Activated naive CD8-positive, alpha-beta T cell treated with anti-CD3 and anti-CD28 coated beads, Interleukin-2, amount 10 ng/mL, durations not matched to agents 7 days and 5 days (primary cell): Measurements from ENCODE around the gene DOCK8. TPM values are rescaled to one million over a fixed set of nuclear protein-coding genes. Genes with fewer than 3 reads are reported as not detected.
A peak's percentile ranks its signal among the peaks of the same experiment; 100 is the strongest.

Experiments
- ATAC-seq: fragments of 150-1000 bp; cut with Tn5 transposase; one replicate; pipeline ENCODE4 v1.10.0; 2021; ENCODE audit warnings: low read depth, moderate library complexity
- POLR2A ChIA-PET: fragments of 350-600 bp; sonication (Branson Sonifier 250); formaldehyde crosslinking; loops from one replicate; lab custom pipeline; 2021; ENCODE audit warnings: antibody characterized with exemption; lab: Charles Lee
- DNase-seq: peaks from one replicate; pipeline ENCODE4 v3.0.0; 2021
- H3K27ac Mint-ChIP-seq: one replicate; pipeline ENCODE4 v1.8.0; 2022; ENCODE audit warnings: mild to moderate bottlenecking, mixed read lengths
- H3K27me3 Mint-ChIP-seq: one replicate; pipeline ENCODE4 v1.8.0; 2022; ENCODE audit warnings: mild to moderate bottlenecking, moderate library complexity, mixed read lengths
- H3K36me3 Mint-ChIP-seq: one replicate; pipeline ENCODE4 v1.8.0; 2021; ENCODE audit warnings: mild to moderate bottlenecking, mixed read lengths
- H3K4me1 Mint-ChIP-seq: one replicate; pipeline ENCODE4 v1.8.0; 2021; ENCODE audit warnings: mixed read lengths
- H3K4me3 Mint-ChIP-seq: one replicate; pipeline ENCODE4 v1.8.0; 2022; ENCODE audit warnings: mild to moderate bottlenecking, moderate library complexity, mixed read lengths
- H3K9me3 Mint-ChIP-seq: one replicate; pipeline ENCODE4 v1.8.0; 2021; ENCODE audit warnings: mixed read lengths
- total RNA-seq, 2 experiments: library from RNA; stranded (reverse); gene quantifications; one replicate each; pipeline ENCODE4 v1.2.3, GENCODE V29; 2021

DOCK8 gene
- total RNA-seq, 2 experiments from 2014 or later, result 318 to 319 TPM

DNA sequence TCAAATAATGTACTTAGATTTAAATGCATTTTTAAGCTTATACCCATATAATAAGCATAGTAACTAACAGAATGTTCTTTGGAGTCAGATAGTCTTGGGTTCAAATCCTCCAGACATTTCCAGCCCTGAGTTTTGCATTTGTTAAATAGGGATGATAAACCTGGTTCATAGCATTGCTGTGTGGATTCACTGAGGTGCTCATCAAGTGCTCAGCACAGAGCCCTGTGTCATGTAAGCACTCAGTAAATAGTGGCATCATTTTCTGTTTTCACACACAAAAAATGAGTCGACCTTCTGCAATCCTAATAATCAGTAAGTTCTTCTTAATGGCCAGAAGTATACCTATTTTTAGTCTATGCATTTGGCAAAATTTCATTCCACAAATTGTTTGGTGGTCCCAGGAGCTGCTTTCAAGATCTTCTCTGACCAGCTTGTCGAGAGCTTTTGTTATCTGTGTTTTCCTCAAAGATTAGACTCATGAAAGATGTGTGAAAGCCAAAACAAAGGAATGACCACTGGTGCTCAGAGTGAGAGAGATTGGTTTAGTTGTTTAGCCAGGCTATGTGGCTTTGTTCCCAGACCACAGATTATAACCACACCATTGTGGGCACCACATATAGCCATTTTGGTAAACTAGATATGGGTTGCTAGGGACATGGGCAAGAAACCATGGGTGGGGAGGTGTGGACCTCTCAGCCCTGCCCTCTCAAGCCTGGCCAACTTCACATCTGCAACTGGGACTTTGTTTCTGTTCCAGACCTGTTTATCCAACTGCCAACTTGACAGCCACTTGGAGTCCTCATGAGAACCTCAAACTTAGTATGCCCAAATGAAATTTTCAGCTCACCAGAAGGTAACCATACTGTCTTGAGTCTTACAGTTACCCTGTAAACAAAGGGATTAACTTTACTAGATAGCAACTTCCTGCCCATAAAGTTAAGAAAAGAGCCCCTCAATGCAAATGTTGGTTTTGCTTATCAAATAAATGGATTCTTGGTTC, 45.0 kb downstream of the DOCK8 start:
- H3K4me3 Mint-ChIP-seq, result no peak overlapping the region
- DNase-seq (no peak), ATAC-seq (no peak)
- peaks cover 28% of the 10 kb centered on the region for H3K4me1 Mint-ChIP-seq
- peaks cover 2% of the 10 kb centered on the region for H3K27me3 Mint-ChIP-seq
- peaks cover 39% of the 10 kb centered on the region for H3K36me3 Mint-ChIP-seq
- H3K9me3 Mint-ChIP-seq, result peaks cover 2% of the 10 kb centered on the region
- POLR2A ChIA-PET, result no interaction called here
- no peak overlapping the region for H3K27ac Mint-ChIP-seq

DNA sequence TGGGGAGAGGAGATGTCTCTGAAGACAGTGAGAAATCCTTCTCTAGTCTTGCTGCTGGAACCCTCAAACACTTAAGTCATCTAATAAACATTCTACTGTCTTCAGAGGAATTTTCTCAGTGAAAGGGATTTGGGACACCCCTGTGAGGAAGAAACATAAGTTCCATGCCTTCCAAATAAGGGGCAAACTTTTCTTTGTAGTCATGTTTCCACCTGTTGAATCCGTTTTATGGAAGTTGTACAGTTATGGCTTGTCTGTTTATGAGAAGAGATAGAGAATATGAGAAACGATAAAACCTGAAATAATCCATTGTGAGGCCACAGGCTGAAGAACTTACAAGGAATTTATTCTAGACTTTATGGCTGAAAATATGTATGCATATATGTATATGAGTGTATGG, 49.6 kb downstream of the DOCK8 start:
- ATAC-seq (no peak), DNase-seq (no peak)
- Mint-ChIP-seq H3K4me3 (no peak overlapping the region), H3K27ac (no peak overlapping the region), H3K4me1 (peaks cover 35% of the 10 kb centered on the region), H3K36me3 (peaks cover 29% of the 10 kb centered on the region), H3K9me3 (peaks cover 2% of the 10 kb centered on the region), H3K27me3 (no peaks in the 10 kb centered on the region)
- POLR2A ChIA-PET, result no interaction called here

DNA sequence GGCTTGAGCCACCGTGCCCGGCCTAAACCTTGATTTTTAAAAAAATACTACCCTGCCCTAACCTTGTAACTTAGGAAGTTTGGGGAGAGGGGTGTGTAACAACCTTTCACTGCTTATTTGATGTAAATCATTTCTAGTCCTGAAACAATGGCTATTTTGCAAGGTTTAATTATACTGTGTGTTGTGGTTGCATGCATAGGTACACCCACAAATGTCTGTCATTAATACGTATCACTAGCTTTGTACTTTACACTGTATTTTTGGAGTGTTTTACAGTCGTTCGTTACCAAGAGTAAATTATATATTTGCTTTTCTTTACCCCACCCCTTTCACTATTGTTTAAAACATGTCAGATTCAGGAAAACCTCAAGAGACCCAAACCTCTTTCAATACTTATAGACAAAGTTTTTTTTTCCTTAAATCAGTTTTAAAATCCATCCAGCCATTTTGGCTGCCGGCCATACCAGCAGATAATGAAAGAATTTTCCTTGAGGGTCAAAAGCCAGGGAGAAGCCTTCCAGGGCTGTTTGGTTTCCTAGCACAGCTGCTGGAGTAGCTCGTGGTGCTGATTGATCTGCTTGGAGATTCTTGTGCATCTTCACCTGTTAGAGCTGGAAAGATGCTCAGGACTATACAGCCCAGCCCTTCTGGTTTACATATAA, 50.7 kb downstream of the DOCK8 start:
- Mint-ChIP-seq H3K27me3 (no peaks in the 10 kb centered on the region), H3K36me3 (peaks cover 27% of the 10 kb centered on the region), H3K27ac (no peak overlapping the region), H3K4me1 (peaks cover 35% of the 10 kb centered on the region), H3K9me3 (peaks cover 4% of the 10 kb centered on the region), H3K4me3 (no peak overlapping the region)
- no peak for DNase-seq
- POLR2A ChIA-PET, result no interaction called here
- ATAC-seq, result no peak

DNA sequence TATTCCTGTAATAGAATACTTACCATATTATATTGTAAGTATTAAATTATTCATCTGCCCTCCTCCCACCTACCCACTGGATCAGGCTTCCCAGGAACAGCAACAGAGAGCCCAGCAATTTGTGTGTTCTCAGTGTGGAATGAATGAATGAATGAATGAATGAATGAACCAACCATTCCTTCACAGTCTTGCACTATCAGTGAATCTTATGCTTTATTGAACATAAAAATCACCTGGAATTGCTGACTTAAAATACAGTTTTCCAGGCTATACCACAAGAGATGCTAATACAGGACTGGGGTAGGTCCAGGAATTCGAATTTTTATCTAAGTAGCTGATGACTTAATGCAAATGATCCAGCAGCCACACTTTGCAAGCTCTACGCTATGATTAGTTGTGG, 51.6 kb downstream of the DOCK8 start:
- DNase-seq (no peak), ATAC-seq (no peak)
- Mint-ChIP-seq H3K27ac (no peak overlapping the region), H3K4me3 (no peak overlapping the region), H3K9me3 (peaks cover 4% of the 10 kb centered on the region), H3K36me3 (peaks cover 26% of the 10 kb centered on the region), H3K4me1 (peaks cover 43% of the 10 kb centered on the region), H3K27me3 (no peaks in the 10 kb centered on the region)
- POLR2A ChIA-PET, result interaction anchor here (1.2 to 1.3 kb wide), 2 partner anchors 15 to 51 kb away, joined by 3 read pairs; no protein-coding TSS in a partner anchor

DNA sequence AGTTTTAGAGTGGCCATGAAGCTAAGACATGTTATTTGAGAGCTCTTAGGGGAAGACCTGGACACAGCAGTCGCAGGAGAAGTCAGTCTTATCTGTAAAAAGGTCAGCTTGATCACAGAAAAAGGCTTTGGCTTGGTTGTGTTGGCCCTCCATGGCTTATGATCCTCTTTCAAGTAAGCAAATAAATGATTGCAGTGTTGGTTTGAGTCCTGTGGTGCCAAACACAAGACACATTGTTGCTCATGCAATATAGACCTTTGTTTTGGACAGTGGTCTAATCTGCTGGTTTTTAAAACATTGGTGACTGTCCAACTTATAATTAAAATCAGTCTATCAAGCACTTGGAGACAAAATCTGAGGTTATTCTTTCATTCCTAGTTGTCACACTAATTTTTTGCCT, 54.0 kb downstream of the DOCK8 start:
- H3K4me1 Mint-ChIP-seq, result peaks cover 55% of the 10 kb centered on the region
- DNase-seq (no peak), ATAC-seq (no peak)
- POLR2A ChIA-PET, result interaction anchor here (1.2 to 2.4 kb wide), 3 partner anchors 31 to 53 kb away, joined by 5 to 7 read pairs (median 6); partner anchors contain the start of gene DOCK8
- H3K36me3 Mint-ChIP-seq, result peaks cover 26% of the 10 kb centered on the region
- peak overlapping the region; percentile 63 for H3K4me3 Mint-ChIP-seq
- peak overlapping the region; percentile 62 for H3K27ac Mint-ChIP-seq
- no peaks in the 10 kb centered on the region for H3K27me3 Mint-ChIP-seq
- H3K9me3 Mint-ChIP-seq, result peaks cover 4% of the 10 kb centered on the region

DNA sequence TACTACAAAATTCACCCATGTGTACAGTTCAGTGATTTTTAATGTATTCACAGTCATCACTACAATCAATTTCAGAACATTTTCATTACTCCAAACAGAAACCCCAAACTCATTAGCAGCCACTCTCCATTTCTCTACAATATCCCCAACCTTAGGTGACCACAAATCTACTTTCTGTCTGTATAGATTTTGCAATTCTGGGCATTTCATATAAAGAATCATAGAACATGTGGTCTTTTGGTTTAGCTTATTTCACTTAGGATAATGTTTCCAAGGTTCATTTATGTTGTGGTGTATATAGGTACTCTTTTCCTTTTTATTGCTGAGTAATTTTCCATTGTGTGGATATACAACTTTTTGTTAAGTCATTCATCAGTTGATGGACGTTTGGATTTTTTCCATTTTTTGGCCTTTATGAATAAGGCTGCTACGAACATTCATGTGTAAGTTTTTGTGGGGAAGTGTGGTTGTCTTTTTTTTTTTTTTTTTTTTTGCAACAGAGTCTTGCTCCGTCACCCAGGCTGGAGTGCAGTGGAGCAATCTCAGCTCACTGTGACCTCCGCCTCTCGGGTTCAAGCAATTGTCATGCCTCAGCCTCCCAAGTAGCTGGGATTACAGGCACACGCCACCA, 54.5 kb downstream of the DOCK8 start:
- POLR2A ChIA-PET, result interaction anchor here (1.2 to 2.4 kb wide), 3 partner anchors 31 to 54 kb away, joined by 5 to 7 read pairs (median 6); partner anchors contain the start of gene DOCK8
- H3K4me3 Mint-ChIP-seq, result peak overlapping the region; percentile 31
- peaks cover 49% of the 10 kb centered on the region for H3K4me1 Mint-ChIP-seq
- peak overlapping the region; percentile 47 for H3K27ac Mint-ChIP-seq
- H3K27me3 Mint-ChIP-seq, result no peaks in the 10 kb centered on the region
- peaks cover 4% of the 10 kb centered on the region for H3K9me3 Mint-ChIP-seq
- ATAC-seq (no peak), DNase-seq (no peak)
- H3K36me3 Mint-ChIP-seq, result peaks cover 24% of the 10 kb centered on the region

DNA sequence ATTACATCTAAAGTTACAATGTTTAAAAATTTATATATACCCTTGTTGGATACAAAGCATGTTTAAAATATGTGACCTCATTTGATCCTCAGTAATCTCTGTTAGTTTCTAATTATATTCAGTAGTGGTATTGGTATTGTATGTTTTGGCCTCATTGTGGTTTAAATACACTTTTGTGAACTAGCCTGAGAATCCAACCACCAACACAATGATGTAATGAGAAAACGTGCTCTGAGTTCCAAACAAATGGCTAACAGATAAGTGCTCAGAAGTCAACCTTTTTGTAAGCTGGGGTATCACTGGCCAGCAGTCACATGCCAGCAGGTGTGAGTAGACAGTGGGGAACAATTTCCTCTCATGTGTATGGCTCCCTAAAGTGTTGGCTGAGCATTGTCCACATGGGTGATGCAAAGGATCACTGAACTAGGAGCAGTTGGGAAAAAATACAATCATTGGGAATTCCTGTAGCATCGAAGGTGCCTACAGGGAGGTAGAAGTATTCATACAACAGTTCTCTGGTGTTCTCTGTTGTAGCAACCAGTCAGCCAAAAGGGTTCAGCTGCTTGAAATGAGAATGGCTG, 56.1 kb downstream of the DOCK8 start:
- ATAC-seq (no peak), DNase-seq (no peak)
- Mint-ChIP-seq H3K36me3 (peaks cover 31% of the 10 kb centered on the region), H3K27me3 (no peaks in the 10 kb centered on the region), H3K27ac (peak overlapping the region; percentile 96), H3K4me3 (peak overlapping the region; percentile 33), H3K4me1 (peaks cover 49% of the 10 kb centered on the region), H3K9me3 (peaks cover 4% of the 10 kb centered on the region)
- POLR2A ChIA-PET, result interaction anchor here (2.4 to 9.4 kb wide), 2 partner anchors 48 to 55 kb away, joined by 7 to 104 read pairs; partner anchors contain the start of gene DOCK8

DNA sequence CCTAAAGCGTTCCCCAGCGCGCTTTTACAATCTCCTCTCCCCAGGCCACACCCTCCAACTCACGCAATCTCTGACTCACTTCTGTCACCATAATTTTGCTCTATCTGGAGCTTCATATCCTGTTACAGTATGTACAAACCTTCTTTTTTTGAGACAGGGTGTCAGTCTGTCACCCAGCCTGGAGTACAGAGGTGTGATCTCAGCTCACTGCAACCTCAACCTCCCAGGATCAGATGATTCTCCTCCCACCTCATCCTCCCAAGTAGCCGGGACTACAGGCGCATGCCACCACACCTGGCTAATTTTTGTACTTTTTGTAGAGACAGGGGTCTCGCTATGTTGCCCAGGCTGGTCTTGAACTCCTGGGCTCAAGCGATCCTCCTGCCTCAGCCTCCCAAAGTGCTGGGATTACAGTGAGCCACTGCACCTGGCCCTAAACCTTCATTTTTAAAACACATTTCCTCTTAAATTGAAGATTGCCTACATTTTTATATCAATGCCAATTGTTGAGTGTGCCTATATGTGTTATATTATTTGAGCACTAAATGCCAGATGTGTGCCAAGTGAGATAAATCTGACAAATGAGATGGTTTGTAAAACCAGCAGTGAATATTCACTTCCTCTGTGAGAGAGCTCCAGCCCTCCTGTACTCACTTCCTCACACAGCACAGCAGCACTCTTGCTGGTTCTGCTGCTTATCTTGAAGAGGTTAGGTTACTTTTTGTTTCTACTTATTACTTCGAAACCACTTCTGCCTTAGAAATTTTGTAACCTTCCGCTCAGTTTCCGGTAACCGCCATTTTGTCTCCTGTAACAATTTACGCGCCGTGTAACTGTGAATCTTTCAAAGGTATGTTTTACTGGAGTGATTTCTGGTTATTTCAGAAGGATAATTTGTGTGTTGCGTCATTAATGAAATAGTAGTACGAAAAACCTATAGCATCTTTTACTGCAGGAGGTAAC, 57.9 kb downstream of the DOCK8 start:
- ATAC-seq (peak; percentile 84), DNase-seq (peak; percentile 57)
- peak overlapping the region; percentile 85 for H3K4me3 Mint-ChIP-seq
- H3K36me3 Mint-ChIP-seq, result peaks cover 39% of the 10 kb centered on the region
- POLR2A ChIA-PET, result interaction anchor here (0.9 to 9.4 kb wide), 16 partner anchors 9 to 1742 kb away, joined by 3 to 129 read pairs (median 5); partner anchors contain the start of genes DOCK8 and SMARCA2
- H3K4me1 Mint-ChIP-seq, result peaks cover 51% of the 10 kb centered on the region
- peaks cover 4% of the 10 kb centered on the region for H3K9me3 Mint-ChIP-seq
- H3K27me3 Mint-ChIP-seq, result no peaks in the 10 kb centered on the region
- H3K27ac Mint-ChIP-seq, result peak overlapping the region; percentile 96

DNA sequence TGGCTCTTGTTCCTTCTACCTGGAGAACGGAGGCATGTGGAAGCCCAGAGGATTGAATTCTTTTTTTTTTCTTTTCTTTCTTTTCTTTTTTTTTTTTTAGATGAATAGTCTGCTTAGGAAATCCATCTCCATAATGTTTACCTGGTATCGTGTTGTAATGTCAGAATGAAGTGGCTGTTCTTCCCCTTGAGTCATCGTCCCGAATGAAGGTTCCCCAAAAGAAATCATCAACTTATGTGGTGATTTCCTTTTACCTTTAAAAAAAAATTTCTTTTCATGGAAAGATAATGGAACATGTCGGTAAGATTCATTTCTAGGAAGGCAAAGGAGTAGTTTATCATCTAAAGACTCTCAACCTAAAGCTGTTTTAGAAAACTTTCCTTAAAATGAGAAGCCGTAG, 59.7 kb downstream of the DOCK8 start:
- DNase-seq, result no peak
- peak overlapping the region; percentile 95 for H3K27ac Mint-ChIP-seq
- H3K36me3 Mint-ChIP-seq, result peaks cover 34% of the 10 kb centered on the region
- POLR2A ChIA-PET, result interaction anchor here (0.6 to 9.4 kb wide), 4 partner anchors 25 to 58 kb away, joined by 4 to 129 read pairs (median 98); partner anchors contain the start of gene DOCK8
- no peaks in the 10 kb centered on the region for H3K27me3 Mint-ChIP-seq
- no peak for ATAC-seq
- H3K4me1 Mint-ChIP-seq, result peaks cover 37% of the 10 kb centered on the region
- no peaks in the 10 kb centered on the region for H3K9me3 Mint-ChIP-seq
- peak overlapping the region; percentile 93 for H3K4me3 Mint-ChIP-seq

DNA sequence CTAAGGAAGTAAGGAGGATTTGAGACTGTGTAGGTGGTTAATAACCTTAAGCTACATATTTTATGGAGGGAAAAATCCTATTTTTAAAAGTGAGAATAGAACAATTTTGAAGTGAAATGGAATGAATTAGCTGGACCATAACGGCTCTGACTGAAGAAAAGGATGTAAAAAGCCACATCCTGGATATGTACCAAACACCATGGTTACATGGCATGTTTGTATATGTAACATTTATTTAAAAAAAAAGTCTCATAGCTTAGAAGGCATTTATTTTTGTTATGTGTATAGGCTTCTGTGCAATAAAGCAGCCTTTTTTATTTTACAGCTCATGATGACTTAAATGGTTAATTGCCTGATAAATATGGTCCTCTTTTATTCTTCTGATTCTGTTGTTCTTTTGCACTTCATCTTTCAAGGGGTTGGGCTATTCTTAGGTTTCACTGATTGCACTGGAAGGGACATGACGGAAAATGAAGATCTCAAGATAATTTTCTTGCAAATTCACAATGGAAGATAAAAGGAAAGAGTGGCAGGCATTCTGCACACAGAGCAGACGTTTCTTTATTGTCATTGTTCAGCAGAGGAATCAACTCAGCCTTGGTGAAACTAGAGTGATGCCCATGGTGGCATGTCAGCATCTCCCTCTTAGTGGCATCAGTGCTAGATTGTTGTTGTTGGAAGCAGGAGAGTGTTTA, 63.1 kb downstream of the DOCK8 start:
- ATAC-seq (peak; percentile 12), DNase-seq (no peak)
- POLR2A ChIA-PET, result interaction anchor here (0.8 to 9.4 kb wide), 8 partner anchors 18 to 66 kb away, joined by 3 to 104 read pairs (median 4); partner anchors contain the start of gene DOCK8
- no peak overlapping the region for H3K4me3 Mint-ChIP-seq
- no peaks in the 10 kb centered on the region for H3K9me3 Mint-ChIP-seq
- H3K27ac Mint-ChIP-seq, result no peak overlapping the region
- H3K36me3 Mint-ChIP-seq, result peaks cover 47% of the 10 kb centered on the region
- peaks cover 30% of the 10 kb centered on the region for H3K4me1 Mint-ChIP-seq
- H3K27me3 Mint-ChIP-seq, result no peaks in the 10 kb centered on the region

DNA sequence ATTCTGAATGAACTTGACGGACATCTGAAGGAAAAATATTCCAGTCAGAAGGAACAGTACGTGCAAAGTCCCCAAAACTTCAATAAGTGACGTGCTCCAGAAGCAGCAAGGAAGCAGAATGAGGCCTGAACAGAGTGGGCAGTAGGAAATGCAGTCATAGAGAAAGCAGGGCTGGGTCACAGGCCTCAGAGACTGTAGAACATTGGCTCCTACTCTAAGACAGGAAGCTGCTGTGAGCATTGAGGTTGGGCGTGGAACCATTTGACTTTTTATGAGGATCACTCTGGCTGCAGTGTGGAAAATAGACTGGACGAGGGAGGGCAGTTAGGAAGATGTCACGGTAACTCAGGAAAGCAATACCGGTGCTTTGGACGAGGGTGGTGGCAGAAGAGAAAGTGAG, 64.0 kb downstream of the DOCK8 start:
- Mint-ChIP-seq H3K27ac (no peak overlapping the region), H3K4me3 (no peak overlapping the region), H3K4me1 (peaks cover 33% of the 10 kb centered on the region), H3K36me3 (peaks cover 46% of the 10 kb centered on the region), H3K27me3 (no peaks in the 10 kb centered on the region), H3K9me3 (no peaks in the 10 kb centered on the region)
- peak; percentile 36 for DNase-seq
- POLR2A ChIA-PET, result interaction anchor here (0.6 to 9.4 kb wide), 4 partner anchors 36 to 63 kb away, joined by 3 to 104 read pairs (median 24); partner anchors contain the start of gene DOCK8
- peak; percentile 84 for ATAC-seq
